Measurements from ENCODE around the gene TMEM14A. TPM values are rescaled to one million over a fixed set of nuclear protein-coding genes. Genes with fewer than 3 reads are reported as not detected.
"Not testable (repeated sequence)": the region's sequence is repeated elsewhere in the genome, so short reads cannot be mapped to it uniquely, and the experiment has no call there.

TMEM14A gene, protein sequence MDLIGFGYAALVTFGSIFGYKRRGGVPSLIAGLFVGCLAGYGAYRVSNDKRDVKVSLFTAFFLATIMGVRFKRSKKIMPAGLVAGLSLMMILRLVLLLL
- 124 and 158 TPM in 2 replicates for total RNA-seq (2014; rRNA removed; shearing (Covaris generic))

DNA sequence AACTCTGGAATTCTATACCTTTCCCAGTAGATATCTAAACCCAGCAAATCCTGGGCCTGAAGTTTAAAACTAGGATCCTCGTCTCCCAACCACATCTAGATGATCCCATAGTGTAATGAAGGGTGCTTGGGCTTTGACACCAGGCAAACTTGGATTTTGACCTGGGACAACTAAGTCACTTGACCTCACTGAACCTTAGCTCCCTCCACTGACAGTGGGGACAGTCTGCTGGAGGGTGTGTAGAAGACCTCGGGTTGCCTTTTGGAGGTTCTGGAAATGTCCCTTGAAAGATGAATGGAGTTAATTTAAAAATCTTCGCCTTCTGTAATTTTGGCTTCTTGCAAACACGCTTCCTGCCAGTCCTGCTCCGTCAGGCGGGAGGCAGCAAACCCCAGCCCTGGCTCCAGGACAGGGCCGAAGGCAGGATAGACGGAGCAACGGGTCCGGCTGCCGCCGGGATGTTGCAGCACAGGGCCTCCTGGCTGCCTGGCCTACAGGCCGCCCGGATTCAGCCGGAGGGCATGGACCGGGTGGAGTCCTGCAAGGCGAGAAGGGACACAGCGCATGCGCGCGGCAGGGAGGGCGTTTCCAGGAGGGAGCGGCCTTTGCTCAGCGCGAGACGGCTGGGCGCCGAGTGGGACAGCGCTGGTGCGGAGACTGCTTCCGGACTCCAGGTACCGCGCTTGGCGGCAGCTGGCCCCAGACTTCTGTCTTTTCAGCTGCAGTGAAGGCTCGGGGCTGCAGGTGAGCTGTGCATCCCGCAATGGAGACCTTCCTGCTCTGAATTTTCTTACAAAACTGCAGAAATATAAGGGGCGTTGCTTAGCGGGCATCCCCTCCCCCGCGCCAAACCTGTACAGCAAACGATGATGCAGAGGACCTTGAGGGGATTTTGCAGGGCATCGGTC is at the start of gene TMEM14A:
Gene TMEM14A, plus strand, starts transcription at position 612 of the 908 bp plus-strand sequence. CDS start 5,990 bp downstream, outside the sequence.
- DNase-seq (ENCODE audit: low read depth) = peak; percentile 98

DNA sequence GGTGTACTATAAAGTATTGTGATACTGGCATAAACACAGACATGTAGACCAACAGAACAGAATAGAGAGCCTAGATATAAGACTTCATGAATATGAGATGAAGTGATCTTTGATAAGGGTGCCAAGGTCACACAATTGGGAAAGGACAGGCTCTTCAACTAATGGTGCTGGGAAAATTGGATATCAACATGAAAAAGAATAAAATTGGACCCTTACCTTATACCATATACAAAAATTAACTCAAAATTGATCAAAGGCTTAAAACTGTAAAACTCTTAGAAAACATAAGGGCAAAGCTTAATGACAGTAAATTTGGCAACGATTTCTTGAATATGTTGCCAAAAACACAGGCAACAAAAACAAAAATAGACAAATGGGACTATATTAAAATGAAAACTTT is 49.3 kb upstream of the TMEM14A start:
- no peak for DNase-seq (ENCODE audit: low read depth)

DNA sequence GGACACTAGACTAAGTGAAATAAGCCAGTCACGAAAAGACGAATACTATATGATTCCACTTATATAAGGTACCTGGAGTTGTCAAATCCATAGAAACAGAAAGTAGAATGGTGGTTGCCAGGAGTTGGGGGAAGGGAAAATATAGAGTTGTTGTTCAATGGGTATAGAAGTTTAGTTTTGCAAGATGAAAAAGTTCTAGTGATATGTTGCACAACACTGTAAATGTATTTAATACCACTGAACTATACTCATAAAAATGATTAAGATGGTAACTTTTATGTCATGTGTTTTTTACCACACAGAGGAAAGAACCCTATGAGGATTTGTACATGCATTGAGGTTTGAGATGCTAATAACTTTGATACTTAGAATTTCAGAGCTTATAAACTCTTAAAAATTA is 48.1 kb upstream of the TMEM14A start:
- DNase-seq (ENCODE audit: low read depth) = no peak

DNA sequence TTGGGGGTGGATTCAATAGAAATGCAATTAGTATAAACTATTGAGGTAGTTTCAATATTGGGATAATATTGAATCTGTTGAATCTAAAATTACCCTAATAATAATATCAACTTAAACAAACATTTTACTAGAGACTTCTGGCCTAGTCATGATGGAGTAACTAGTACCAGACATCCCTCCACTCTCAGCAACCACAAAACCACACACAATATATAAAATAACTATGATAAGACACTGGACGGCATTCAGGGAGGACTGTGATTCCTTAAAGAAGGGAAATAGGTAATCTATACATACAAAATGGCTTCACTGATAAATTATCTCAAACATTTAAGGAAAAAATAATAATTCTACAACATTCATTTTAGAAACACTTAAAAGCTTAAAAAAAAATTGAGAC is 38.9 kb upstream of the TMEM14A start:
- no peak for DNase-seq (ENCODE audit: low read depth)

DNA sequence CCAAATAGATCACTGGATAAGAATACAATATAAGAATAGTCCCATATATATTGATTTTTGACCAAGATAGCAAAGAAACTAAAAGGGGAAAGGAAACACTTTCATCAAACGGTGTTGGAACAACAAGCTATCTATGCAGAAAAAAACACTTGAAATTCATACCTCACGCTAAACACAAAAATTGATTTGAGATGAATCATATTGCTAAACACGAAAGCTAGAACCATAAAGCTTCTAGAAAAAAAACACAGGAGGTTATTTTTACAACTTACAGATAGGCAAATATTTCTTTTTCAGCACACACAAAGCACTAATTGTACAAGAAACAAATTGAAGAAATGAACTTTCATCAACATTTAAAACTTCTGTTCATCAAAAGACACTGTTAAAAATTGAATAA is 36.7 kb upstream of the TMEM14A start:
- no peak for DNase-seq (ENCODE audit: low read depth)

DNA sequence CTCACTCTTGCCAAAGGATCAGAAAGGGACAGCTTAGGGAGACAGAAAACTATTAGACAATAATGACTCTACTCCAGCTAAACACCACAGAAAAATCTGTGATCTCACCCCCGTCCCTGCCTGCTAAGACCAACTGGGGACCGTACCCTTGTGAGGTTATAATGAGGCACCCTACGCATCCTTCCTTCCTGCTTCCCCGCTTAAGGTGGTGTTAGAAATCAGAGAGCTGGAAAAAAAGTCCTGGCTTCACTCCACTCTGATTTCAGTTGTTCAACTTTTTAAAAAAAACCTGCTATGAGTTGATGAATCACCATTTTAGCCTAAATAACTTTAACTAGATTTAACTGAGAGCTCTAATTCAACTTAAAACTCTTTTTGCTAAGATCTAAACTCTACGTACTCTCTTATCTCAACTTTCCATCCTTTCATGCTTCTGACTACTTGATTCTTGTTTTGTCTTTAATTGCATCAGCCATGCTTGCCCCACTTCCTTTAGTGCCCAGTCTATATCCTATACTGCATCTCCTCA is 35.8 kb upstream of the TMEM14A start:
- DNase-seq (ENCODE audit: low read depth) = no peak

DNA sequence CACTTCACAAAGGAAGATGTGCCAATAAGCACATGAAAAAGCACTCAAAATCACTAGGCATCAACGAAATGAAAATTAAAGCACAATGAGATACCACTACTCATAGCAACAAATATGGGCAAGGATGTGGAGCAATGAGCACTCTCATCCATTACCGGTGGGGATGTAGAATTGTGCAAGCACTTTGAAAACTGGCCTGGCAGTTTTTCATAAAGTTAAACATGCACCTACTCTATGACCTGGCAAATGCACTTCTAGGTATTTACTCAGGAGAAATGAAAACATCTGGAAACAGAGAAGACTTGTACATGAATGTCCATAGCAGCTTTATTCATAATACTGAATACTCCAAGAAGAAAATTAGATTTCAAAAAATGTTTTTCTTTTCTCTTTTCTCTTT is 34.1 kb upstream of the TMEM14A start:
- DNase-seq (ENCODE audit: low read depth) = no peak

DNA sequence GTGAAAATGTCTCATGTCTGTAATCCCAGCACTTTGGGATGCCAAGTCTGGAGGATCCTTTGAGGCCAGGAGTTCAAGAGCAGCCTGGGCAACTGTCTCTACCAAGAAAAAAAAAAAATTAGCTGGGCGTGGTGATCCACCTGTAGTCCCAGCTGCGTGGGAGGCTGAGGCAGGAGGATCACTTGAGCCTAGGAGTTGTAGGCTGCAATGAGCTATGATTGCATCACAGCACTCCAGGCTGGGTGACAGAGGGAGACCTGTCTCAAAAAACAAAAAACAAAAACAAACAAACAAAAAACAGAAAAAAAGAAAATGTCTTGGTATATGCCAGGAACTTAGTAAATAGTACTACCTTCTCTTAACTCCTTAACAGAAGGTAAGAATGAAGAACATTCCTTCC is 31.4 kb upstream of the TMEM14A start:
- DNase-seq (ENCODE audit: low read depth) = no peak

DNA sequence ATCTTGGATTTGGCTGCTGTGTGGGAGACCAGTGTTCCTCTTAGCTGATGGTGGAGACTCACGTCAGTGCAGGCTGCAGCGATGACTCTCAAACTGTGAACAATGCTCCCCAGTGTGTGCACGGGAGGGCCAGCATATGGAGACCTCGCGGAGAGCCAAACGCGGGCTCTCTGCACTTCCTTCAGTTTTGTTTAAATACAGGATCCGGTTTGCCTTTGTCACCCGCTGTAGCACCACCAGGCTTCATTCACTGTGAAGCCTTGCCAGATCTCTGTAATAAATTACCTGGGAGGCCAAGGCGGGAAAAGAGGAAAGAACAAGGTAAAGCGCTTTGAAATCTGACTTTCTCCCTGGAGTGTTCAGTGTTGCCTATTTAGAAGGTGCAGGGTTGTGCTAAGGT is 30.7 kb upstream of the TMEM14A start:
- DNase-seq (ENCODE audit: low read depth) = no peak

DNA sequence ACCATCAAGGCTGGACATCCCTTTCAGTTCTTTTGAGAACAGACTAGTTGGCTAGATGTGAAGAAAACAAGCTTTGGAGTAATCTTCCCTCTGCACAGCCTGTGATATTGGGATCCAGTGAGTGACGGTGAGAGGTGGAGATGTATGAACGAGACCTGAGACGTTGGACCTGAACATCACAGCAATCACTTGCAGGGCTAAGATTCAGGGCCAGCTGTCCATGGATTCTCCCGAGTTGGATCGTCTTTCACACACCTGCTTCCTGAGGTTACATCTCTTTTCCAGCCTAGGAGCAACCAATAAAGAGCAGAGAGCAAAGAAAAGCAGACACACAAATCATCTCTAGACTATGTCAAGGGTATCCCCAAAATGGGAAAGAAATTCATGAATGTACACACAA is 30.0 kb upstream of the TMEM14A start:
- no peak for DNase-seq (ENCODE audit: low read depth)

DNA sequence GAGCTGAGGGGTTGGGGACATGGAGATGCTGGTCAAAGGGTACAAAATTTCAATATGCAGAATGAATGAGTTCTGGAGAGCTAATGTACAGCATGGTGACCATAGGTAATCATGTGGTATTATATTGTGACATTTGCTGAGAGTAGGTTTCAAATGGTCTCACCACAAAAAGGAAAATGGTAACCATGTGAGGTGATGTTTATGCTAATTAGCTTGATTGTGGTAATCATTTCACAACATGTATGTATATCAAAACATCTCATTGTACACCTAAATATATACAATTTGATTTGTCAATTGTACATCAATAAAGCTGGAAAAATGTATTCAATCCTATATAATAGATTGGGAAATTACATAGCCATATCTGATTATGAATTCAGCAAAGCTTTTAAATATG is 29.5 kb upstream of the TMEM14A start:
- DNase-seq (ENCODE audit: low read depth) = no peak

DNA sequence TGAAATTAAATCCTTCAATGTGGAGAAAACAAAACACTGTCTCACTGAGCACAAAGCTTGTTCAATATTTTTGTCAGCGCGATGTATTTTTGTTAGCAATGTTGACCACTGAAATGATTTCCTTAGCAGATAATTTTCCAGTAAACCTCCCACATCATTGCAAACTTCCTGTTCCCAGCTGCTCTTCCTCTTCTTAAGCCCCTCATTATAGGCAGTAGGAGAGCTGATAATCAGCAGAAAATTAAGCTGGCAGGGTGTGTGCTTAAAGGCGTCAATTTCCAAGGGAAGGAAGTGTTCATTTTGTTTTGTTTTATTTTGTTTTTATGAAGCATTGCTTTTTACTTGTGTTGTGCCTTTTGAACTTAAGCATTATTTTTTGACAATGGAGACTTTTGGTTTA is 29.1 kb upstream of the TMEM14A start:
- no peak for DNase-seq (ENCODE audit: low read depth)

DNA sequence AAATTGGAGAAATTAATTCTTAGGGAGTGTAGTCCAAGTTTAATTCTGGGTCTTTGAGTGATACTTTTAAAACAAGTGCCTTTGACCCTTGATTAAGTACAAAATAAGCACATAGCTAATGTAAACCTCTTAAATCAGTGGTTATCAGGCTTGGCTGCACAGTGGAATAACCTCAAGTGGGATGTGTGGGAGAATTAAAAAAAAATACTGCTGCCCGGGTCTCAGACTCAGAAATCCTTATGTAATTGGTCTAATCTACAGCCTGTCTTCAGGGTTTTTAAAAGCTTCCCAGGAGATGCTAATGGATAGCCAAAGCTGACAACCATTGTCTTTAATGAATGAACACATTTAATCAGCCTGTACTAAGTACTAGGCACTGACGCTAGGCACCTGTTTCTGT is 28.5 kb upstream of the TMEM14A start:
- no peak for DNase-seq (ENCODE audit: low read depth)

DNA sequence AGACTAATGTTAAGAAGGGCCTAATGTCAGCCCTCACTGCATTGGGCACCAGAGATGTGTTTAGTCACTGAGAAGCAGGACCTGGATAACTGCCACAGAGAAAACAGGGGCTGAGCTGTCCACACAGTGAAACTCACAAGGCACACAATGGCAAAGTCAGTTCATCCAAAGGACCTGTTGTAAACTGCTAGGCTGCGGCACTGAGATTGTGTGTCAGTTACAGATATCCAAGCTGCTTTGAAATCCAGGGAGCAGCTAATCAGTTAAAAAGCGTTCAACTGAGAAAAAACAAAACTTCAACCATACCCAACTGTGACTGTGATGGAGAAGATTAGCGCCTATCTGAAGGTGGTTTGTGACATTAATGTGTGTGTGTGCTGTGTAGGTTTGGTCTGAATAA is 27.8 kb upstream of the TMEM14A start:
- DNase-seq (ENCODE audit: low read depth) = no peak

DNA sequence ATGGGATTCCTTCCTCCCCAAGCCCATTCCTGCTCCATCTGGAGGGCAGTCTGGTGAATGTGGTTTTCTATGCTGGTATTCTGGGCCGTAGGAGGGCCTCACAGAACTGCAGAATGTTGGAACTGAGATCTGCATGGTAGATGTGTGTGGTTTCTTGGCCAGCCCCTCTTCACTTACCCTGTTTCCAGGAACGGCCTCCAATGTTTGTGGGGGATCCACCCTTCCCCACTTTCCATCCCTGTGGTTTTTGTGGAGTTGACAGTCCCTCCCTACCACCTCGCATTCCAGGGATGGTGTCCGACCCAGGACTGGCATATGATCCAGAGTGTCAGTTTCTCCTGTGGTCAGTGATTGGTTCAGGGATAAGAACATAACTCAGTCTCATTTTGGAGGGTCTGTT is 26.7 kb upstream of the TMEM14A start:
- DNase-seq (ENCODE audit: low read depth) = no peak

DNA sequence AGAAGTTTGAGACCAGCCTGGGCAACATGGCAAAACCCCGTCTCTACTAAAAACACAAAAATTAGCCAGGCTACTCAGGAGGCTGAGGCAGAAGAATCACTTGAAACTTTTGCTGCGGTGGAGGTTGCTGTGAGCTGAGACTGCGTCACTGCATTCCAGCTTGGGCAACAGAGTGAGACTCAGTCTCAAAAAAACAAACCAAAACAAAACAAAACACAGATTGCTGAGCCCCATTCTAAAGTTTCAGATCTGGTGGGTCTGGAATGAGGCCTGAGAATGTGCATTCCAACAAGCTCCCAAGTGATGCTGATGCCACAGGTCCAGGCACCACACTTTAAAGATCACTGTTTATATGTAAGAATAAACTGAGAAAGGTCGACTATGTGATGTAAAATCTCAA is 24.9 kb upstream of the TMEM14A start:
- no peak for DNase-seq (ENCODE audit: low read depth)

DNA sequence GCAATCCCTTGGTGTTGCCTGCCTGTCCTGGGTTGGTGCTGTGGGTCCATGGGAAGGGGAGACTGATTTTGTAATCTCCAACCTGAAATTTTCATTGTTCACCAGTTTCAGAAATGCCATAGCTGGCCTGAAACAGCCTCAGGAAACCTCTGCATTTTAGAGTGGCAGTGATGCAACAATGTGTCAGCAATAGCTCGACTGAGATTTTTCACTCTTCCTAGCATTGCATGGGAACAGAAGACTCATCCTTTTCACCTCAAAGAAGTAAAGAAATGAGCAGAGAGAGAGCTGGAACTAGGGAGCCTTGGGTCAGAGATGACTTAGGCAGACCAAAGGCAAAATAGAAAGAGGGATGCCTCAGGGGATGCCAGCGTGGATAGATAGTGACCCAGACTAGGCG is 23.7 kb upstream of the TMEM14A start:
- peak; percentile 58 for DNase-seq (ENCODE audit: low read depth)

DNA sequence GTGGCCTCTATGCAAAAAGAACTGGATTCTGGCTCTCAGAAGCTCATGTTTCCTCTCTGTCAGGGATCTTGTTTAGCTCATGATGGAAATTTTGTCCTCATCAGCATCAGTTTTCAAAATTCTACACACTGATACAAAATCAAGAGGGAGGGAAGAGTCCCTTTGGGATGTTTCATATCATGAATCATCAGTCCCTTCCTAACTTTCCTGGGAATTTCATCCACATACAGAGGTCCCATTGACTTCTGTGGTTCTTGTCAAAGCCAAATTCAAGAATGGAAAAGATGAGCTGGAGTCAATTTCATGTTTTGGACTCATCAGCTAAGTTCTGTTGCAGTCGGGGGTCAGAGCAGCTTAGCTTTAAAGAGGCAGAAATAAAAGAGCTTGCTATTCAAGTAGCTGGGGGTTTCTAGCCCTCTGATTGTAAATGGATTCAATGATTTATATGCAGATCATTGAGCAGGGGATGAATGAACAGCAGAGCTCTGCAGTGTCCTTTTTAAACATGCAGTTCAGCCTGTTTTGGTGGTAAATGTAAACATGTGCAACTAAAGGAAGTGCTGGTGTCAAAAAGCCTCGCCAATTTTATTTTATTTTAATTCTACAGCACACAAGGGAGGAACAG is 21.3 kb upstream of the TMEM14A start:
- DNase-seq (ENCODE audit: low read depth) = peak; percentile 44

DNA sequence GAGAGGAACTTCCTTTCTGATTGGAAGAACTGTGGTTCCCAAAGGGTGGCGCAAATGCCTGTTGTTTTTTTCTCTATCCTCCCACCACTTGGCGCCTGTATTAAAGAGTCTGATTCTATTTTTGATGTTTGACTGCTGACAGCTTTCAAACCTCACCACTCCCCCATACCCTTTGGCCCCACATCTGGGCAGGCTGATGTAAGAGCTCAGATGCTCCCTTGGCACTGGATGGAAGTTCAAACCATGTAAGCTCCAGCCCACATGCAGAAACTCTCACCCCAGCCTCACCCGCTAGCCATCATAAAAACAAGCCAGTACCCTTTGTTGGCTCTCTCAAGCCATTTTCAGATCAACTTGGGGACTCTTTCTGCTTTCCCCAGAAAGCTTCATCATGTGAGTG is 20.0 kb upstream of the TMEM14A start:
- no peak for DNase-seq (ENCODE audit: low read depth)

DNA sequence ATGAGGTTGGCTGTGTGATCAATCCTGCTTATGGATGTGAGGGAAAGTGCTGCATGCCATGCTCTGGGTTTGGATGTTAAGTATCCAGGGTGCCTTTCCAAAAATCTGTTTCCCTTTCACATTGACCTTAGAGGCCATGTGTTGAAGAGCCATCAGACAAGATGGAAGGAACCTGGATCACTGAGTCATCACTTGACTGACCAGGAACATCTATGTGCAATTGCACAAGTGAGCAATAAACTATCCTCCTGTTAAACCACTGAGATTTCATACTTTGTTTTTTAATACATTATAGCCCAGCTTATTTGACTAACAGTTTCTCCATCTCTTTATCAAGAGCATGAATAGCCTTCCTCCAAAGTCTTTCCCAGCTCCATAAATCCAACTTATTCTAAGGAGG is 17.8 kb upstream of the TMEM14A start:
- DNase-seq (ENCODE audit: low read depth) = no peak

DNA sequence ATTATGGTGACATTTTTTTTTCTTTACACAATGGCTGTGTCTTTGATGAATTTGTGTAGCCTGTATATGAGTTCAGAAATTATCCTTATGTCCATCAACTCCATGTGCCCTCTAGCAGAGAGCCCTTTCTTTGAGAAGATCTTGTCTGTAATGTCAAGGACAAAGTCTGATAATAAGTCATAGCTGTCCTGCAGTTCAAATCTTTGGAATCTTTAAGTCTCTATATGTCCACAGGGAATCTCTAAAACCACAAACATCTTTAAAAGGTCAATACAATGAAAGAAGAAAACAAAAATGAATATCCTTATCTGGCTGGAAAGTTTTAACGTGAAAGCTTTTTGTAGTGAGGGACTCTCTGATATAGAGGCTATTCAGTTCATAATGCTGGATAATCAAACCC is 16.9 kb upstream of the TMEM14A start:
- no peak for DNase-seq (ENCODE audit: low read depth)

DNA sequence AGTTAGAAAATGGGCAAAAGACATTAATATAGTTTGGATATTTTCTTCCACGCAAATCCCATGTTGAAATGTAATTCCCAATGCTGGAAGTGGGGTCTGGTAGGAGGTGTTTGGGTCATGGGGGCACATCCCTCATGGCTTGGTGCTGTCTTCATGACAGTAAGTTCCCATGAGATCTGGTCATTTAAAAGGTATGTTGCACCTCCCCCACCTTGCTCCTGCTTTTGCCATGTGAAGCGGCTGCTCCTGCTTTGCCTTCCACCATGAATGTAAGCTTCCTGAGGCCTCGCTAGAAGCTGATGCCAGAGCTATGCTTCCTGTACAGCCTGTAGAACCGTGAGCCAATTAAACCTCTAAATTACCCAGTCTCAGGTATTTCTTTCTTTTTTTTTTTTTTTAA is 16.3 kb upstream of the TMEM14A start:
- no peak for DNase-seq (ENCODE audit: low read depth)

DNA sequence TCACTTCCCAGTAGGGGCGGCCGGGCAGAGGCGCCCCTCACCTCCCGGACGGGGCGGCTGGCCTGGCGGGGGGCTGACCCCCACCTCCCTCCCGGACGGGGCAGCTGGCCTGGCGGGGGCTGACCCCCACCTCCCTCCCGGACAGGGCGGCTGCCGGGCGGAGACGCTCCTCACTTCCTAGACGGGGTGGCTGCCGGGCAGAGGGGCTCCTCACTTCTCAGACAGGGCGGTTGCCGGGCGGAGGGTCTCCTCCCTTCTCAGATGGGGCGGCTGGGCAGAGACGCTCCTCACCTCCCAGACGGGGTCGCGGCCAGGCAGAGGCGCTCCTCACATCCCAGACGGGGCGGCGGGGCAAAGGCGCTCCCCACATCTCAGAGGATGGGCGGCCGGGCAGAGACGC is 15.0 kb upstream of the TMEM14A start:
- not testable (repeated sequence) for DNase-seq (ENCODE audit: low read depth)
